ENCODE results near the gene DLST.
A peak's percentile ranks its signal among the peaks of the same experiment; 100 is the strongest.

DLST gene

GRCh38 chr14:74934476-74935359 lies 53.0 kb downstream of the DLST start:
- FAIRE-seq (no peak), DNase-seq (ENCODE audit: extremely low spot score, insufficient read length, low read depth) (no peak)

- no peak for DNase-seq (ENCODE audit: extremely low spot score, insufficient read length, low read depth)
- FAIRE-seq: no peak
Measured at GRCh38 chr14:74935360-74935680, 53.6 kb downstream of the DLST start.

GRCh38 chr14:74936151-74936550 lies 54.4 kb downstream of the DLST start:
- DNase-seq (ENCODE audit: extremely low spot score, insufficient read length, low read depth): no peak
- no peak for FAIRE-seq

- FAIRE-seq (no peak), DNase-seq (ENCODE audit: extremely low spot score, insufficient read length, low read depth) (no peak)
Measured at GRCh38 chr14:74936731-74937130, 55.0 kb downstream of the DLST start.

- DNase-seq (ENCODE audit: extremely low spot score, insufficient read length, low read depth) (no peak), FAIRE-seq (no peak)
Measured at GRCh38 chr14:74937171-74937570, 55.5 kb downstream of the DLST start.

GRCh38 chr14:74938531-74939495 lies 57.1 kb downstream of the DLST start:
- DNase-seq (ENCODE audit: extremely low spot score, insufficient read length, low read depth): no peak
- no peak for FAIRE-seq

DNA sequence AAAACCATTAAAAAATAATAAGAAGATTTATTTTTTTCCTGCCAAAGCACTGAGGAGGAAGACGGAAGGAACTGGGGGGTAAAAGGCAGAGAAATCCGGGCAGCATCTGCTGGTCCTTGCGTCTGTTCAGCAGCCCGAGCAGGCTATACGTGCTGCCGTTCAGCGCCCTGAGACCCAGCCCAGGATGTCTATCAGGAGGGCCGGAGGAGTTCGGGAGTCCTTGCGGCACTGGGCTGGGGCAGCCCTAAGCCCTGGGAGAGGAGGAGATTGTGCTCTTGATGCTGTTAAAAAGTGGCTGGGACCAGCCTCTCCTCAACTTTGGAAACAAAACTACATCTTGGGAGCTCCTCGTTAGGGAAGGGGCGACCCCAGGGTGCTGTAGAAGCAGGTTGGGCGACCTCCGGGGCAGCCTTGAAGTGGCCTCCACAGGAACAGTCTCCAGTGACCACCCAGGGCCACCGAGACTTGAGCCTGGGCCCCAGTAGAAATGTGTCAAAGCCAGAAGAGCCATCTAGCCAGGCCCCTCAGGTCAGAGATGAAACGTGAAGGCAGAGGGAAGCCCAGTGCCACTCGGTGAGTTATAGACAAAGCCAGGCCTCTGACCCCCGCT lies 59.3 kb downstream of the DLST start:
- no peak for DNase-seq (ENCODE audit: extremely low spot score, insufficient read length, low read depth)
- no peak for FAIRE-seq

DNA sequence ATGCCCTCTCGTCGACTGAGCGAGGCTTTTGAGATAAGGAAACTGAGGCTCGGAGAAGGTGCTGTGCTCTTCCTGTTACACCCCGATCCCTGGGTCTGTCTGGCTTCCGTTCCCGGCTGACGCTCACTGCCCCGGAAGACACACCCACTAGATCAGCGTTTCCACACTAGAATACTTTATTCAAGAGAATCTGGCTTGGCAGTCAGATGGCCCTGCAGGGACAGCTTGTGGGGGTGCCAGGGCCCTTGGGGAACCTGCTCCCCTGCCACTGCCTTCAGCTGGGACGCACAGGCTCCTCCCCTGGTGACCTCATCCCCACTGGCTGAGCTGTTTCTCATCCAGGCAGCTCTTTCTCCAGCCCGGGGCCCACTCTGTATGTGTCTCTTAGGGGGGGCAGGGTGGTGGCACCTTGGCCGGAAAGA lies 60.0 kb downstream of the DLST start:
- DNase-seq (ENCODE audit: extremely low spot score, insufficient read length, low read depth) (peak; percentile 48), FAIRE-seq (peak; percentile 92)

- no peak for DNase-seq (ENCODE audit: extremely low spot score, insufficient read length, low read depth)
- no peak for FAIRE-seq
Measured at GRCh38 chr14:74942181-74942580, 60.5 kb downstream of the DLST start.

DNA sequence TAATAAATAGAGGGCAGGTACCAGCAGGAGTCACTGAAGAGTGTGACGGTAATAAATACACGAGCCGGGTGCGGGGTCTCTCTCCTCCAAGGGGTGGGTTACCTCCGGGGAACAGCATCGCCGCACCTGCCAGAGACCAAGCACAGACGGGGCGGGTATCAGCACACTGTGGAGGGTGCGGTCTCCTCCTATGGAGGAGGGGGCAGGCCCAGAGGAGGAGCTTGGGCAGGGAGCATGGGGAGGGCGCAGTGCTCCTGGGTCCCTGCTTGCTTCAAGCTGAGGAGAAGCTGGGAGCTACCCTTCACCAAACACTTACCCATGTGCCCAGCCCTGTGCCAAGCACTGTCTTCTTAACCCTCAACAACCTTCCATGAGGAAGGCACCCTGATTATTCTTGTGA lies 60.9 kb downstream of the DLST start:
- no peak for DNase-seq (ENCODE audit: extremely low spot score, insufficient read length, low read depth)
- FAIRE-seq: no peak

DNA sequence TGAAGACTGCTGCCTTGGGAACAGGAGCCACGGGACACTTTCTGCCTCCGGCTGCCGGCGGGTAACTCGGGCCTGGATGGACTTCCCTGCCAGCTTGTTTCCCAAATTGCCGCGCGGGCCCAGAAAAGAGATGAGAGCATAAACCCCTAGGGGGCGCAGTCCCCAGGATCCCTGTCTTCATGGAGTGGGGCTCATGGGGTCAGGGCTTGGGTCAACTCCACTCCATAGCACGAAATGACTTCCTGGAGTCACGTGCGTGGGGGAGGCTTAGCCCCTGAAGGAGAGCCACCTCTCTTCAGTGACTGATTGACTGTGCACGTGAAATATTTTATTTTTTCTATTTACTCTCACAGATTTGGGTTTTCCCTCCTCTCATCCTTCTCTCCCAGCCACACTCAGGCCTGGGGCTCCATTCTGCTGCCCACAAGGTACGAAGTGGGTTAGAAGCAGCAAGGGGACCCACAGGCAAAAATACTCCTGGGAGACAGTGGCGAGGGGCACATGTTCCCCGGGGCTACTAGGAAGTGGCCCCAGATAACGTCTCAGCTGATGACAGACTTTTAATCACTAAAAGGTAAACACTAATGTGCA lies 63.6 kb downstream of the DLST start:
- FAIRE-seq: no peak
- no peak for DNase-seq (ENCODE audit: extremely low spot score, insufficient read length, low read depth)

DNA sequence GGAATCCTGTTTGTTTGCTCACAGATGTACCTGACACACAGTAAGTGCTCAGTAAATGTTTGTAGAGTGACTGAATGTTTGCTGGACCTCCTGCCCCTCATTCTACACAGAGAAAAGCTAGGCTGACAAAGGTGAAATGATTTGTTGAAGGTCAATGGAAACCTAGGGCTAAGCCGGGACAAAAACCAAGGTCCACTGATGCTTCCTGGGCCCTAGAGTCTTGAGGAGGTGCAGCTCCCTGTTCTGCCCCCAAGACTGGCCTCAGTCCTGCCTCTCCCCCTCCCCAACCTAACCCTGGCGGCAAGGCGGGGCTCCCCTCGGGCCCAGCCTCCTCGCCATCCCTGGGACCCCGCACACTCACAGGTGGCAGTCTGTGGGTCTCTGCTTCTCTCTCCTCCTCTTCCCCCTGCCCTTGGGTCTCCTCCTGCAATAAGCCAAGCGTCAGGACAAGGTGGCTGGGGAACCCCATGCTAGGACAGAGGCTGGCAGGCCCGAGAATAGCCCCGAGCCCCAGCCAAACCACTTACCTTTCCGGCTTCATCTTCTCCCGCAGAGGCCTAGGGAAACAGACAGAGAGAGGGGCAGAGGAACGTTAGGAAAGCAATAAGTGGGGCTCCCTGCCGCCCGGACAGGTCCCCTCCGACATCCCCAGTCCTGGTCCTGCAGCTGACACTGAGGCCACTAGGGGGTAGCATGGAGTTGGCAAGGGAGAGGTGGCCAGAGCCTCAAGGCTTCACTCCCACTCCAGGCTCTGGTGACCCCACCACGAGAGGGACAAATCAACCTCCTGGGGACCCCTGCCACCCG lies 64.3 kb downstream of the DLST start:
- FAIRE-seq: peak; percentile 90
- DNase-seq (ENCODE audit: extremely low spot score, insufficient read length, low read depth): peak; percentile 79

DNA sequence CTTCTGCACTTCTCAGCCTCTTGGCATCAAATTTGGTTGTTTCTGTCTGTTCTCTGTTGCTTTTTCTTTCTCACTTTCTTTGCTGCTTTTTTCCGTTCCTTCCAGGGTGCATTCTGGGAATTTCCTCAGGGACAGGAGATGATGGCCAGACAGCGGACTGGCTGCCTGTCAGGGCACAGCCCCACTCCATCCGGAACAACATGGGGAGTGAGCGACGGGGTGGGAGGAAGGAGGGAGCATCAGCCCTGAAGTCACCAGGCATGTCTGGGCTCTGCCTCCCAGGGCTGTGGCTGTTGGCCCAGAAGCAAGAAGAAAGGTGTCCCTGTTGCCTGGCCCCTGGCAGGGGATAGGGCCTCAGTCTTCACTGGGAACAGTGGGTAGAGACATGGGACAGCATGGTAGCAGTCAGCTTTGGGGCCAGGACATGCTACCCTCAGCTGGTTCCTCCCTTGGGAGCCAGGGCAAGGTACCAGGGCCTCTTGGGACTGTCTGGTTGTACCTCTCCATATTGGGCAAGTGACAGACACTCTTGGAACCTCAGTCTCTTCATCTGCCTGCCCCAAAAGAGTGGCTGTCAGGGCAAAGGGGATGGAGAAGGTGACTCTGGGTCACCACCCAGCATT lies 65.1 kb downstream of the DLST start:
- FAIRE-seq: no peak
- no peak for DNase-seq (ENCODE audit: extremely low spot score, insufficient read length, low read depth)

DNA sequence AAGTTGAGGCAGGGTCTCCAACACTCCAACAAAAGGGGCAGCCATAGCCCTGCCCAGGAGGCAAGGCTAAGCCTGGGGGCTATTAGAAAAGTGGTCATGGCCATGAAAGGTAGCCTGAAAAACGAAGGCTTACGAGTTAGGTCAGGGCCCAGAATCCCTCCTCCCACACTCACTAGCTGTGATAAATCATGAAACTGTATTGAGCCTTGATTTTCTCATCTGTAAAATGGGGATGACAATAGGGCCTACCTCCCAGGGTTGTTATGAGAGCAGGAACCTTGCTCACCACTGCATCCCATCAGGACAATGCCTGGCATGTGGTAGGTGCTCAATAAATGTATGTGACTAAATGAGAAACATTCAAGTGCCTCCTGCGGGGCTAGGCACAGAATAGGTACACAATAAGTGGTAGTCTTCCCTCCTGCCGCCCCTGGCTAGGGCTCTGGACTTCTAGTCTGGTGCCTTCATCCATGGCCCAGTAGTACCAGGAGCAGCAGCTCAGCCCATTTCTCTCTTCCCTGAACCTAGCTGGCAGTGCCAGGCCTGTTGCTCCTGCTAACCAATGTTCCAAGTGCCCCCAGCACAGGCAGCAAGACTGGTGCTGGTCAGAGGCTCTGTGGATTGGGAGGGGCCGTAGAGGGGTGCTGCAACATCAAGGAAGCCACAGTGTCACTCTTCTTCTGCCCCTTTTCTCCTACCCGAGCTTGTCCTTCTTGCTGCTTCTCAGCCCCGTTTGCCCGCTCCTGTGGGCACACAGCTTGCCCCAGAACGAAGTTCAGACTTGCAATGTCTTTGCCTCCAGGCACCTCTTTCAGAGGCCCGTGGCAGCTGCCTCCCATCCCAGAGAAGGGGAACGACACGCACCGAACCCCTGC lies 65.9 kb downstream of the DLST start:
- DNase-seq (ENCODE audit: extremely low spot score, insufficient read length, low read depth): no peak

DNA sequence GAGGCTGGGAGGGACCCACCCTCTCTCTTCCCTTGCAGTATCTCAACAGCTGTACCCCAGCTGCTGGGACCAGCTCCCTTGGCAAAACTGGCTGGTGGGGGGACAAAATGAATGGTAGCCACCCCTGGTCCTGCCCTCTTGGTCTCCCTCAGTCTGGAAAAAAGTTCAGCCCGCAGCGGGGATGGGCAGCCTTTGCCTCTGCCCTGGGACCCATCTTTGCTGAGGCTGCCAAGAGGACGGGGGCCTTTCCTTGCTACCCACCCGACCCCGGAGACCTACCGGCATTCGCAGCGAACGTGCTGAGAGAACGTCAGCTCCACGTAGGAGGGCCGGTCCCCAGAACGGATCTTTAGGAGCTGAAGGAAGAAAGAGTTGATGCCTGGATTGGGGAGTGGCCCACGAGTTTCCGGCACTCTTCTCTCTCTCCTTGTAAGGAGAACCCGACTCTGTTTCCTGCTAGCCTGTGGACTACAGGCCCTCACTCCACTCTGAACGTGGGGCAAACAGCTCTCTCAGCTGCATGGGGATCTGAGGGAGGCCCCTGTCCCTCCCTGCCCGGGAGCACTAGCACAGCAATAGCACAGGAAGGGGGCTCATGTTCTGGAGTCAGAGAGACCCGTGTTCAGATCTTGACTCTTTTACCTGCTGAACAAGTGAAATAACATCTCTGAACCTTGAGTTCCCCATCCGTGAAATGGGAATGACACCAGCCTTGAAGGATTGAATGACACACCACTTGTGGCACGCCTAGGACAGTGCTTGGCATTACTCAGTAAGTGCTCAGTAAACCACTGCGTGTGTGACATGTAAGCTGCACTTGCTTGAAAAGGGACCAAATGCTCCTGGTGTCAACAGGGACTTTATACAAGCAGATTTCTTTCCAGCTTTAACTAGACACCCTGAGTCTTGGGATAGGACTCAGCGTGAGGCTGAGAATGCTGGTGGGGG lies 66.8 kb downstream of the DLST start:
- no peak for FAIRE-seq
- no peak for DNase-seq (ENCODE audit: extremely low spot score, insufficient read length, low read depth)

More for the DNA sequence above, 65.9 kb downstream of the DLST start:
- FAIRE-seq: no peak

- DNase-seq (ENCODE audit: extremely low spot score, insufficient read length, low read depth) (no peak), FAIRE-seq (no peak)
Measured at GRCh38 chr14:74949191-74949601, 67.5 kb downstream of the DLST start.

Measured in GM18507 (cell line).